ENCODE measurements around the gene POLD1. TPM values are rescaled to one million over a fixed set of nuclear protein-coding genes. Genes with fewer than 3 reads are reported as not detected.

POLD1 gene
- total RNA-seq, 1 donor from 2014 or later: 18.9 TPM

- no peaks in the 10 kb centered on the region for H3K27me3 Mint-ChIP-seq (ENCODE audit: low read depth, unreplicated experiment)
These were observed 65.2 kb downstream of the POLD1 start for GRCh38 chr19:50449236-50449899.

GRCh38 chr19:50450369-50451222 lies 66.4 kb downstream of the POLD1 start:
- DNase-seq (ENCODE audit: low read depth) (no peak), FAIRE-seq (no peak)
- no peak overlapping the region for H3K4me3 ChIP-seq (ENCODE audit: insufficient read depth, low read depth, low read length)
- H3K9me3 ChIP-seq (ENCODE audit: insufficient read depth, low read depth, low read length): no peaks in the 10 kb centered on the region
- no peaks in the 10 kb centered on the region for H3K27me3 ChIP-seq (ENCODE audit: insufficient read depth, low read length)
- no peak overlapping the region for H3K27ac ChIP-seq (ENCODE audit: low read depth, low read length)
- peaks cover 11% of the 10 kb centered on the region for H3K9me3 Mint-ChIP-seq (ENCODE audit: unreplicated experiment)
- H3K79me2 ChIP-seq (ENCODE audit: insufficient read depth, low read length): no peaks in the 10 kb centered on the region
- H3K36me3 Mint-ChIP-seq (ENCODE audit: low read depth, unreplicated experiment): no peaks in the 10 kb centered on the region
- TF ChIP-seq EZH2 (IDR thresholded peaks at IDR 0.05; ENCODE audit: insufficient read depth, low read length): no peak
- no peak for TF ChIP-seq CTCF (IDR thresholded peaks at IDR 0.05; ENCODE audit: insufficient read depth, low read depth, low read length)
- H3K9ac ChIP-seq (ENCODE audit: low read length): no peak overlapping the region
- H3K27me3 Mint-ChIP-seq (ENCODE audit: low read depth, unreplicated experiment): no peaks in the 10 kb centered on the region
- H3K4me2 ChIP-seq (ENCODE audit: low read length): no peak overlapping the region
- H3K27ac Mint-ChIP-seq (ENCODE audit: unreplicated experiment): no peak overlapping the region
- H3K4me1 ChIP-seq (ENCODE audit: insufficient read depth, low read length): no peaks in the 10 kb centered on the region
- H3K4me1 Mint-ChIP-seq (ENCODE audit: low read depth, unreplicated experiment): no peaks in the 10 kb centered on the region
- no peaks in the 10 kb centered on the region for H3K36me3 ChIP-seq (ENCODE audit: insufficient read depth, low read length)
- H3K4me3 Mint-ChIP-seq (ENCODE audit: unreplicated experiment): no peak overlapping the region
- no peaks in the 10 kb centered on the region for H4K20me1 ChIP-seq (ENCODE audit: insufficient read depth, low read length)
- H2AFZ ChIP-seq (ENCODE audit: low read depth, low read length): no peak overlapping the region

More at GRCh38 chr19:50449236-50449899, 65.2 kb downstream of the POLD1 start:
- Histone ChIP-seq H3K4me1 (ENCODE audit: insufficient read depth, low read length) (no peaks in the 10 kb centered on the region), H4K20me1 (ENCODE audit: insufficient read depth, low read length) (no peaks in the 10 kb centered on the region), H3K79me2 (ENCODE audit: insufficient read depth, low read length) (no peaks in the 10 kb centered on the region), H3K9me3 (ENCODE audit: insufficient read depth, low read depth, low read length) (no peaks in the 10 kb centered on the region), H2AFZ (ENCODE audit: low read depth, low read length) (no peak overlapping the region), H3K27ac (ENCODE audit: low read depth, low read length) (no peak overlapping the region), H3K27me3 (ENCODE audit: insufficient read depth, low read length) (no peaks in the 10 kb centered on the region), H3K4me3 (ENCODE audit: insufficient read depth, low read depth, low read length) (no peak overlapping the region), H3K9ac (ENCODE audit: low read length) (no peak overlapping the region), H3K36me3 (ENCODE audit: insufficient read depth, low read length) (no peaks in the 10 kb centered on the region), H3K4me2 (ENCODE audit: low read length) (no peak overlapping the region)
- FAIRE-seq (no peak), DNase-seq (ENCODE audit: low read depth) (no peak)
- H3K9me3 Mint-ChIP-seq (ENCODE audit: unreplicated experiment): peaks cover 5% of the 10 kb centered on the region
- no peak overlapping the region for H3K27ac Mint-ChIP-seq (ENCODE audit: unreplicated experiment)
- H3K36me3 Mint-ChIP-seq (ENCODE audit: low read depth, unreplicated experiment): no peaks in the 10 kb centered on the region
- no peak overlapping the region for H3K4me3 Mint-ChIP-seq (ENCODE audit: unreplicated experiment)
- H3K4me1 Mint-ChIP-seq (ENCODE audit: low read depth, unreplicated experiment): no peaks in the 10 kb centered on the region
- no peak for TF ChIP-seq CTCF (IDR thresholded peaks at IDR 0.05; ENCODE audit: insufficient read depth, low read depth, low read length)
- no peak for TF ChIP-seq EZH2 (IDR thresholded peaks at IDR 0.05; ENCODE audit: insufficient read depth, low read length)

DNA sequence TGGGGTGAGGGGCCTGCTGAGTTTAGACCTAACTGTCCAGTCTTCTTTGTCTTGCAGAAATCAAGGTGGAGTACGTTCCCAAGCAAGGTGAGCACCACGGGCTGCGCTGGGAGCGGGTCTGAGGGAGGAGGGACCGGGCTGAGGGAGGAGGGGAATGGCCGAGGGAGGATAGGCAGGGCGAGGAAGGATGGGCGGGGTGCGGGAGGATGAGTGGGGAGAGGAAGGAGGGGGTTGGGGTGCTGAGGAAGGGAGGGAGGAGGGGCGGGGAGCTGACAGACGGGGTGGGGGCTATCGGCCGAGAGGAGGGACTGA lies 67.0 kb downstream of the POLD1 start:
- FAIRE-seq: no peak
- H3K36me3 ChIP-seq (ENCODE audit: insufficient read depth, low read length): no peaks in the 10 kb centered on the region
- Mint-ChIP-seq H3K4me1 (ENCODE audit: low read depth, unreplicated experiment) (no peaks in the 10 kb centered on the region), H3K27me3 (ENCODE audit: low read depth, unreplicated experiment) (no peaks in the 10 kb centered on the region), H3K36me3 (ENCODE audit: low read depth, unreplicated experiment) (no peaks in the 10 kb centered on the region), H3K4me3 (ENCODE audit: unreplicated experiment) (no peak overlapping the region), H3K27ac (ENCODE audit: unreplicated experiment) (no peak overlapping the region), H3K9me3 (ENCODE audit: unreplicated experiment) (peaks cover 11% of the 10 kb centered on the region)
- no peak overlapping the region for H3K4me2 ChIP-seq (ENCODE audit: low read length)
- no peak overlapping the region for H3K27ac ChIP-seq (ENCODE audit: low read depth, low read length)
- H3K4me1 ChIP-seq (ENCODE audit: insufficient read depth, low read length): no peaks in the 10 kb centered on the region
- no peaks in the 10 kb centered on the region for H3K9me3 ChIP-seq (ENCODE audit: insufficient read depth, low read depth, low read length)
- H2AFZ ChIP-seq (ENCODE audit: low read depth, low read length): no peak overlapping the region
- no peaks in the 10 kb centered on the region for H4K20me1 ChIP-seq (ENCODE audit: insufficient read depth, low read length)
- no peak for TF ChIP-seq CTCF (IDR thresholded peaks at IDR 0.05; ENCODE audit: insufficient read depth, low read depth, low read length)
- no peak for TF ChIP-seq EZH2 (IDR thresholded peaks at IDR 0.05; ENCODE audit: insufficient read depth, low read length)
- no peaks in the 10 kb centered on the region for H3K79me2 ChIP-seq (ENCODE audit: insufficient read depth, low read length)
- H3K4me3 ChIP-seq (ENCODE audit: insufficient read depth, low read depth, low read length): no peak overlapping the region
- H3K27me3 ChIP-seq (ENCODE audit: insufficient read depth, low read length): no peaks in the 10 kb centered on the region
- no peak for DNase-seq (ENCODE audit: low read depth)
- no peak overlapping the region for H3K9ac ChIP-seq (ENCODE audit: low read length)

Measured in astrocyte (in vitro differentiated cells and primary cell).